HL-60 (cell line): Measurements from ENCODE around the gene ACACB.

Source experiments
- DNase-seq, 2 experiments: peaks; one replicate each; pipeline ENCODE4 v3.0.0-alpha.2; 2010 to 2020; ENCODE audit warnings: low read depth in 1 of 2, low spot score in 1 of 2
- H3K27ac ChIP-seq: fragments of 250-450 bp; sonication (Bioruptor Pico); replicated peaks from 2 replicates; pipeline ENCODE4 v1.5.1; 2020; ENCODE audit warnings: mild to moderate bottlenecking, moderate library complexity
- H3K27me3 ChIP-seq: fragments of 250-450 bp; sonication (Bioruptor Pico); 2 replicates; pipeline ENCODE4 v1.5.1; 2021; ENCODE audit warnings: mild to moderate bottlenecking, moderate library complexity; ENCODE audit not compliant: insufficient read depth, poor library complexity, severe bottlenecking
- H3K4me3 ChIP-seq: replicated peaks from 2 replicates; pipeline ENCODE4 v1.5.1; 2011; ENCODE audit warnings: mild to moderate bottlenecking, control low read depth, low read length; ENCODE audit not compliant: insufficient read depth
- GABPA ChIP-seq: IDR thresholded peaks from 2 replicates; pipeline ENCODE4 v1.6.1; 2012; ENCODE audit warnings: low read depth
- POLR2AphosphoS5 ChIP-seq: IDR thresholded peaks from 2 replicates; pipeline ENCODE4 v1.6.1; 2012; ENCODE audit warnings: low read depth
- REST ChIP-seq: IDR thresholded peaks from 2 replicates; pipeline ENCODE4 v1.6.1; 2012; ENCODE audit warnings: low read depth; ENCODE audit not compliant: insufficient replicate concordance
- SPI1 ChIP-seq: IDR thresholded peaks from 2 replicates; pipeline ENCODE4 v1.6.1; 2012; ENCODE audit warnings: low read depth, mild to moderate bottlenecking, borderline replicate concordance
- TF ChIP-seq, protein P1 (sequence below): IDR thresholded peaks from one replicate; pipeline ENCODE4 v1.5.1; 2011; ENCODE audit warnings: low read length, control low read depth, inconsistent platforms; ENCODE audit not compliant: insufficient read depth

ACACB gene

DNA sequence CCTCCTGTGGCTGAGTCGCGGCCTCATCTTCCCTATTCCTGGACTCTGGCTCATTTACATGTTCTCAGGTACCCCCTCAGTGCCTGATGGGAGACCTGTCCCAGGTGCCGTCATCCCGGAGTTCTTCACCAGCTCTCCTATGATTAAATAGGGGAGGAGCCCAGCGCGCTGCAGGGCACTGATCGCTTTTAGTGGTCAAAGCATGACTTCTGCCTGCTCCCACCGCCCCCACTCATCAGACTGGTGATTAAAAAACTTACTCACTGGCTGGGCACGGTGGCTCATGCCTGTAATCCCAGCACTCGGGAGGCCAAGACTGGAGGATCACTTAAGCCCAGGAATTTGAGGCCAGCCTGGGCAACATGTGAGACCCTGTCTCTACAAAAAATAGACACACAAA is 106.8 kb downstream of the ACACB start:
- no peak for TF ChIP-seq SPI1
- no peak for TF ChIP-seq POLR2AphosphoS5
- TF ChIP-seq GABPA = no peak
- TF ChIP-seq, protein P1, sequence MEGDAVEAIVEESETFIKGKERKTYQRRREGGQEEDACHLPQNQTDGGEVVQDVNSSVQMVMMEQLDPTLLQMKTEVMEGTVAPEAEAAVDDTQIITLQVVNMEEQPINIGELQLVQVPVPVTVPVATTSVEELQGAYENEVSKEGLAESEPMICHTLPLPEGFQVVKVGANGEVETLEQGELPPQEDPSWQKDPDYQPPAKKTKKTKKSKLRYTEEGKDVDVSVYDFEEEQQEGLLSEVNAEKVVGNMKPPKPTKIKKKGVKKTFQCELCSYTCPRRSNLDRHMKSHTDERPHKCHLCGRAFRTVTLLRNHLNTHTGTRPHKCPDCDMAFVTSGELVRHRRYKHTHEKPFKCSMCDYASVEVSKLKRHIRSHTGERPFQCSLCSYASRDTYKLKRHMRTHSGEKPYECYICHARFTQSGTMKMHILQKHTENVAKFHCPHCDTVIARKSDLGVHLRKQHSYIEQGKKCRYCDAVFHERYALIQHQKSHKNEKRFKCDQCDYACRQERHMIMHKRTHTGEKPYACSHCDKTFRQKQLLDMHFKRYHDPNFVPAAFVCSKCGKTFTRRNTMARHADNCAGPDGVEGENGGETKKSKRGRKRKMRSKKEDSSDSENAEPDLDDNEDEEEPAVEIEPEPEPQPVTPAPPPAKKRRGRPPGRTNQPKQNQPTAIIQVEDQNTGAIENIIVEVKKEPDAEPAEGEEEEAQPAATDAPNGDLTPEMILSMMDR = no peak
- TF ChIP-seq REST = no peak
- no peak overlapping the region for H3K4me3 ChIP-seq
- H3K27ac ChIP-seq = no peak overlapping the region
- H3K27me3 ChIP-seq = no peaks in the 10 kb centered on the region
- no peak for DNase-seq

DNA sequence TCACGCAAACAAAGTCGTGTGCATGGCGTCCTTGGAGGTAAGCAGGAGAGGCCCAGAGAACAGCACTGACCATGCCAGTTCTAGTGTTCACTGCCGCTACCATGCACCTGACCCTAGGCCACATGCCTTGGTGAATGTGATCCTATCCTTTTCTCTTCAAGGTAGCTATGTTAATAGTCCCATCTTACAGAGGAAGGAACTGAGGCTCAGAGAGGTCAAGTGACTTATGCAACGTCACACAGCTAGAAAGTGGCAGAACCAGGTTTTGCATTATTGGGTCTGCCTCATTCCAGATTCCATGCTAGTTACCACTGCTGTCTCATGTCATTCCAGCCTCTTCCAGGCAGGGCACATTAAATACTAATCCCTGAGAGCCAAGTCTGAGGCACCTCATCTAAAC is 107.5 kb downstream of the ACACB start:
- no peak for DNase-seq
- Histone ChIP-seq H3K27ac (no peak overlapping the region), H3K4me3 (no peak overlapping the region), H3K27me3 (no peaks in the 10 kb centered on the region)
- TF ChIP-seq SPI1 (no peak), REST (no peak), GABPA (no peak), POLR2AphosphoS5 (no peak)
- TF ChIP-seq, protein P1 = no peak

DNA sequence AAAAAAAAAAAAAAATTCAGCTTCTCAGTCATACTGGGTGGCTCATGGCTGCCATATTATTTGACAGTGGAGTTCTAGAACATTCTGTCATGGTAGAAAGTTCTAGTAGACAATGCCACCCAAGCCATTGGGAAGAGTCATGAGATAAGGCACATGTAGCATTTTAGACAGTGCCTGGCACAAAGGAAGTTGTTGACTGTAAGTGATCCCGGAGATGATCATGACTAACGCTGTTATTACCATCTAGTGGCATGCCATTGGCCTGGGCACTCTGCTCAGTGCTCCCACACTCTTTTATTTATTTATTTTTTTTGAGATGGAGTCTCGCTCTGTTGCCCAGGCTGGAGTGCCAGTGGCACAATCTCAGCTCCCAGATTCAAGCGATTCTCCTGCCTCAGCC is 112.3 kb downstream of the ACACB start:
- DNase-seq = no peak
- Histone ChIP-seq H3K4me3 (no peak overlapping the region), H3K27me3 (no peaks in the 10 kb centered on the region), H3K27ac (no peak overlapping the region)
- TF ChIP-seq GABPA = no peak
- TF ChIP-seq POLR2AphosphoS5 = no peak
- no peak for TF ChIP-seq REST
- no peak for TF ChIP-seq SPI1
- TF ChIP-seq, protein P1 = no peak
